Measurements from ENCODE around the gene ATP1A3.

Gene ATP1A3

DNA sequence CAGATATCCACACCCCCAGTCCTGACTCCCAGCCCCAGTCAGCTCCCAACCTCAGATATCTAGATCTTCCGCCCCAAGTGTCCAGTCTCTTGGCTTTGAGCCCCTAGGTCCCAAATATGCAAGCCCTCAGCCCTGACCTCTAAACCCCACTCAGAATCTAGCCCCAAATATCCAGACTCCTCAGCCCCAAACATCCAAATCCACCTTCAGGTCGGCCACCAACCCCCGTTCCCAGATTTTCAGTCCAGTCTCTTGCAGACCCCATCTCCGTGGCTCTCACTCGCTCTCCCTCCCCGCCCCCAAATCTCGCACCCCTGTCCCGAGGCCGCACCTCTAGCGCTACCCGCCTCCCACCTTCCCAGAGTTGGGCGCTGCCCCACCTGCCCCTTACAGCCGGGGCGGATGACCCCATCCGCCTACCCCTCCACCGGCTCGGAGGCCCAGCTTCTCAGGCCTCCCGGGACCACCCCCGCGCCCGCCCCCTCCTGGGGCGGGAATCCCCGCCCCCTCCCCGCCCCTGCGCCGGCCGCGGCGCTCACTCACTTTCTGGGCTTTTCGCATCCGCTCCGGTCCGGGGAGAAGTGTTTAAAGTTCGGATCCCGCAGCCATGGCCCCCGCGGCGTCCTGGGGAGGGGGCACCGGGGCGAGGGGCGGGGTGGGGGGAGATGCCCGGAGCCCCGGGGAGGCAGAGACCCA lies 66.4 kb downstream of the ATP1A3 start:
- DNase-seq = no peak

GRCh38 chr19:41926763-41927496 lies 67.1 kb downstream of the ATP1A3 start:
- DNase-seq = no peak

DNA sequence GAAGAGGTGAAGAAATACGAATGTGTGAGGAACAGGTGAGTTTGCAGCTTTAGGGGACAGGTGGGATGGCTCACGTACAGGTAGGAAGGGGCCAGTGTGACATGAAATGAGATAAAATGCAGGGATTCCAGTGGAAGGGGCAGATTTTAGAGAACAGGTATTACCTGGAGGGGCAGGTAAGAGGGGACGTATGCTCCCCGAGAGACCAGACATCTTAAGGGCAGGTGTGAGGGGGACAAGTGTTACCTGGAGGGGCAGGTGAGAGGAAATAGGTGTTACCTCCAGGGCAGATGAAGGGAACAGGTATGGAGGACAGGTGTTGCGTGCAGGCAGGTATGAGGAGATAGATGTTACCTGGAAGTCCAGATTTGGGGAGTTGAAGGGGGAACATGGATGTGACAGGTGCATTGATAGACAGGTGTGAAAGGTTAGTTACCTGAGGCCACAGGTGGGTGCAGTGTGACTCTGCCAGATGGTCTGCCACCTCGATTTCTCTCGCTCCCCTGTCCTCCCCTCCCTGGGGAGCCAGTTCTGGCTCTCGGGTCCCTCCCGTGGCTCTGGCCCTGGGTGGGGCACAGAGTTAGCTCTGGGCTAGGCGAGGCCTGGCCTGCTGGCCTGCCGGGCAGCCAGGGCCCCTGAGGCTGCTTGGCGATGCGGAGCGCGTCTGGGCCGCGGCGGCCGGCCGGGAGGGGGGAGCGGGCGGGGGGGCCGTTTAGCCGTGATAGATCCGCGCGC lies 67.8 kb downstream of the ATP1A3 start:
- no peak for DNase-seq

DNA sequence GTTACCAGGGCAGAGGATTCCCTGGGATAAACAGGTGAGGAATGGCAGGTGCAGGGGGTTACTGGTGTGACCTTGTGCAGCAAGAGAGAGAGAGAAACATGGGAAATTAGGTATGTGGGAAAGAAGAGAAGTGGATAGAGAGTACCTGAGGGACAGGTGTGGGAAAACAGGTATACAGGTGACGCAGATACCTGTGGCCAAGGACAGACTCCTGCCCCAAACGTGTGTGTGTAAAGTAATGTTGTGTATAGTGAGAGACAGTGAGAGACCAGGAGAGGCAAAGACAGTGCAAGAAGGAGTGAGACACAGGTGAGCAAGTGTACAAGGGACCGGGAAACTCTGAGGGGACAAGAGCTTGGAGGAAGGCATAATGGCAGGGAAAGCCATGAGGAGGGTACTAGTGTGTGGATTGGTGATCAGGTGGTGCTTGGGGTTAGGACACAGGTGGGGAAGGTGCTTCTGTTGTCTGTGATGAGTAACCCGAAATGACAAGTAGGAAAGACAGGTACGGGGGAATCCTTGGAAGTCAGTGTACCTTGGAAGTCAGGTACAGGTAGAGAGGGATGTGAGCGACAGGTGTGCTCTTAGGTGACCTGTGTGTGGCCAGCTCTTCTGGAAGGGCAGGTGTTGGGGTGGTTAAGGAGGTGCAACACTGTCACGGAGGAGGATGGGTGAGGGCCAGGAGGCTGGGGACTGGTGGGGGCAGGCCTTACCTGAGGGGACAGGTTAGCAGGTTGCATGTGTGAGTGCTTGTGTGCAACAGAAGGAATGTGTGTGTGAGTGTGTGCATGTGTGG lies 68.6 kb downstream of the ATP1A3 start:
- no peak for DNase-seq

GRCh38 chr19:41924151-41925145 lies 69.6 kb downstream of the ATP1A3 start:
- DNase-seq = no peak

- no peak for DNase-seq
Measured at GRCh38 chr19:41923045-41923788, 70.8 kb downstream of the ATP1A3 start.

DNA sequence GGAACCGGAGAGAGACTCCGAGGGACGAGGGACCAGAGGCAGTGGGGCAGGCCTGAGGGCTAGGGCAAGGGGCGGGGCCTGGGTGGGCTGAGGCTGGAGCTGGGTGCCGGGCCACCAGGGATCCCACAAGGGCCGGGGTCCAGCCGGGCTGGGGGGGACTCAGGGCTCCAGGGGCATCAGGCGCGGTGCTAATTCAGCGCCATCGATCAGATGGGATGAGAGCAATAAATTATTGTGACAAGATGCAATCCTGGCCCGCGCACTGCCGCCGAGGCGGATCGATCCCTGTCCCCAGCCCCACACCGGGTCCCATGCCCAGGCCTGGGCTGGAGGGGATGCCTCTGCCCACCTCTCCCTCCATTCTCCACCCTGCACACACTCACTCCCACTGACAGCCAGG lies 71.4 kb downstream of the ATP1A3 start:
- no peak for DNase-seq

DNA sequence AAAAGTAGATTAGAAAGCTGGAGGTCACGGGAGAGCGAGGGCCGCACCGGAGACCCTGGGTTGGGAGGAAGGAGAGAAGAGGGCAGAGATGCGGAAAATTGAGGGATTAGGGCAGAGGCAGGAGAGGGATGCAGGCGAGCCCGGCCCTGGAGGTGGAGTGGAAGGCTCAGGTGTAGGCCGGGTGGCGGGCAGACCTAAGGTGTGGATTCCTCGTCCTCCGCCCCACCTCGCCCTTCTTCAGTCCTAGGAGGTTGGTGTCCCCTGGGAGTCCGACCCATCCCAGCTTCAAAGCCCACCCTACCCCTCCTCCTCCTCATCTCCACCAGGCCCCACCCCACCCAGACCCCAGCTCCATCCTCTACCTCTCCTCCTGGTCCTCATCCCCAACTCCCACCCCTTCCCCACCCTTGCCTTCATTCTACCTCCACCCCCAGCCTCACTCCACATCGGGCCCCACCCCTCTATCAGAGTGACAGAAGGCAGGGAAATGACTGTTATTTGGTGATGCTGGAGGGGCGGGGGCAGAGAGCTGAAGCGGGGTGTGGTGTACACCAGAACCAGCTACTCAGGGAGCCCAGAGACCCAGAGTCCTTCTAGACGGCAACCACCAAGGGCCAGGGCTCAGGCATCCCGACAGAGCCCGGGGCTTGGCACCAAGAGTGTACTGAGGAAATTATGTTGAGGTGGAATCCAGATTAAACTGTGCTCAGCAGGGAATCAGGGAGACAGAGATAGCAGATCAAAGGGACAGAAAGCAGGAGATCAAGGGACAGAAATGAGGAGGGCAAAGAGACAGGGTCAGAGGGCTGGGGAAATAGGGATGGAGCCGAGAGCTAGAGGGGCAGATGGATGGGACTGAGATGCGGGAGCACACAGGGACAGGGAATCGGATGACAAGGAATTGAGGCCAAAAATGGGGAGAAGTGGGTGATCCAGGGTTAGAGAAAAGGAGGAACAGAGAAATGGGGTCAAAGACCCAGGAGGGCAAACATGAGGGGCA lies 72.2 kb downstream of the ATP1A3 start:
- no peak for DNase-seq

DNA sequence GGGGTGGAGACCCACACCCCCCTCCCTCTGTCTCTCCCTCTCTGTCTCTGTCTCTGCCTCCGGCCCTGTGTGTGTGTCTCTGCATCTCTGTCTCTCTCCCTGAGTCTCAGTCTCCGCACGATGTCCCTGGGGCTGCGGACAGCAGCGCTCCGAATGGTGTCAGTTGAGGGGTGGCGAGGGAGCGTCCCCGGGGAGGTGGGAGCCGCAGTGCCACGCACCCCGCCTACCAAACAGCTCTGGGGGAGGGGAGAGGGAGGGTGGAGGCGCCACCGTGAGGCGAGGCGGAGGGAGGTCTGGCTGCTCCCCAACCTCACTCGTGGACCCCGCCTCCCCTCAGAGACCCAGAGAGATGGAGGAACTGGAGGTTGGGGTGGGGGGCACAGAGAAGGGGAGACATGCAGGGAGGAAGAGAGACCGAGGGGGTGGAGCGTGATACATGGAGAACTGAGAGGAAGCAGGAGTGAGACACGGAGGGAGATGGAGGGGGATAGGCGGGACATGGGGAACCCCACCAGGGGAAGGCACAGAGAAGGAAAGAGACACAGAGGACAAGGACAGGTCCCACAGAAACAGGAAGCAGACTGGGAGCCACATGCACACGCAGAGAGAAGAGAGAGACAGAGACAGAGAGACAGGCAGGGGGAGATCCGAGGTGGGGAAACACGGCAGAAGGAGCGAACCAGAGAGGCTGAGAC lies 73.0 kb downstream of the ATP1A3 start:
- DNase-seq = no peak

DNA sequence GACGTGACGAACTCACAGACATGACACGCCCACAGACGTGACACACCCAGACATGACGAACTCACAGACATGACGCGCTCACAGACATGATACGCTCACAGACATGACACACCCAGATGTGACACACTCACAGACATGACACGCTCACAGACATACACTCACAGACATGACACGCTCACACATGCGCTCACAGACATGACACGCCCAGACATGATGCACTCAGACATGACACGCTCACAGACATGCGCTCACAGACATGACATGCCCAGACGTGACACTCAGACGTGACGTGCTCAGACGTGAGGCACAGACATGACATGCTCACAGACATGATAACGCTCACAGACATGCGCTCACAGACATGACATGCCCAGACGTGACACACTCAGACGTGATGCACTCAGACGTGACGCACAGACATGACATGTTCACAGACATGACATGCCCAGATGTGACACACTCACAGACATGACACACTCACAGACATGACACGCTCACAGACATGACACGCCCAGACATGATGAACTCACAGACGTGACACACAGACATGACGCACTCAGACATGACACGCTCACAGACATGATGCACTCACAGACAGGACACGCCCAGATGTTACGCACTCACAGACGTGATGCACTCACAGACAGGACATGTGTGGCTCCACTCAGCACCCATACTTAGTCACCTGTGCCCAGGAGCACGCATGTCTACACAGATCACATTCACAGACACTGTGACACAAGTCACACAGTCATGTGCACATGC lies 73.9 kb downstream of the ATP1A3 start:
- DNase-seq = no peak

DNA sequence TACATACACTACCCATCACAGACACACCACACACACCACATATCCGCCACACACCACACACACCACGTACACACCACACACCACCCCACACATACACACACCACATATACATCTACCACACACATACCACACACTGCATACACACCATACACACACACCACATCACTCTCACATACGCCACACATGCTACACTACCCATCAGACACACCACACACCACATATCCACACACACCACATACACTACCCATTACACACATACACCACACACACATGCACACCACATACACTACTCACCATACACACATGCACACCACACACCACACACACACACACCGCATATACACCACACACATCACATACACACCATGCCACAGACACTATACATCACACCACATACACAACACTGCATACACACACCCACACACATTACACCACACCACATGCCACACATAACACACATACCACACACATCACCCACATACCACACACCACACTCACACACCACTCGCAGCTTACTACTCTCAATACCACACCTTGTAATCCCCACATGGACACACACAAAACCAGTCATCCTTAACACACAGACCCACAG lies 75.3 kb downstream of the ATP1A3 start:
- no peak for DNase-seq

- no peak for DNase-seq
Measured at GRCh38 chr19:41918095-41918494, 75.9 kb downstream of the ATP1A3 start.

GRCh38 chr19:41917676-41918075 lies 76.4 kb downstream of the ATP1A3 start:
- DNase-seq = no peak
